Suppressor macrophage treated with lipopolysaccharide for 1 hour (primary cell): ENCODE data around the gene PCBP2.
"Not testable (repeated sequence)": the region's sequence is repeated elsewhere in the genome, so short reads cannot be mapped to it uniquely, and the experiment has no call there.

ENCODE experiments used
- DNase-seq, 3 donors: peaks; one replicate each; pipeline ENCODE4 v3.0.0-alpha.2; 2020 to 2022

Gene PCBP2

DNA sequence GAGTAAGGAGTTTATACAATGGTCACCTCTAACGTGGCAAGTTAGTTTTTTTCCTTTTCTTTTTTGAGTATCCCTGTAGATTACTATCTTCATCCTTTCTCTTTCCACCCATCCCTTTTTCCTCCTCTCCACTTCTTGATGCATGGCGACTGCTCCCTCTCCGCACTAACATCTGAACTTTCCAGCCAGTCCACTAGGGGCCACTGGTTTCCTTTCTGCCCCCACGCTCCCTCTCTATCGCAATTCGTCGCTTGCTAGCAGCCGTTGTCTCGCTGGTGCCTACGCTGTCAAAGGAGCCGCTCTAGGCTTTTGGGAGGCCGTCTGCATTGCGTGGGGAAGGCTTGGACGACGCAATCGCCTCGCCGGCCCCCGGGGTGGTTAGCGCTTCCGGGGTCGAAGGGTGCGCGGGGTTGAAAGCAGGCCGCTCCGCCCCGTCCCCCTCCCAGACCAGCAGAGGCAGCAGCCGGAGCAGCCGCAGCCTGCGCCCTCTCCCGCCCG, at the start of gene PCBP2:
Gene PCBP2 (plus strand): TSS at position 442 of the 498 bp plus-strand sequence. CDS start 2,699 bp downstream, outside the sequence.
- DNase-seq = peak; percentile 99 to 100 (median 99)

GRCh38 chr12:53402351-53402750, 49.6 kb upstream of the PCBP2 start:
- DNase-seq = not testable (repeated sequence)

- DNase-seq = no peak
Measured at GRCh38 chr12:53402871-53403270, 49.0 kb upstream of the PCBP2 start.

DNA sequence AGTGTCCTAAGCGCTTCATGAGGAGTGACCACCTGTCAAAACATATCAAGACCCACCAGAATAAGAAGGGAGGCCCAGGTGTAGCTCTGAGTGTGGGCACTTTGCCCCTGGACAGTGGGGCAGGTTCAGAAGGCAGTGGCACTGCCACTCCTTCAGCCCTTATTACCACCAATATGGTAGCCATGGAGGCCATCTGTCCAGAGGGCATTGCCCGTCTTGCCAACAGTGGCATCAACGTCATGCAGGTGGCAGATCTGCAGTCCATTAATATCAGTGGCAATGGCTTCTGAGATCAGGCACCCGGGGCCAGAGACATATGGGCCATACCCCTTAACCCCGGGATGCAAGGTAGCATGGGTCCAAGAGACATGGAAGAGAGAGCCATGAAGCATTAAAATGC, 41.0 kb upstream of the PCBP2 start:
- no peak for DNase-seq

DNA sequence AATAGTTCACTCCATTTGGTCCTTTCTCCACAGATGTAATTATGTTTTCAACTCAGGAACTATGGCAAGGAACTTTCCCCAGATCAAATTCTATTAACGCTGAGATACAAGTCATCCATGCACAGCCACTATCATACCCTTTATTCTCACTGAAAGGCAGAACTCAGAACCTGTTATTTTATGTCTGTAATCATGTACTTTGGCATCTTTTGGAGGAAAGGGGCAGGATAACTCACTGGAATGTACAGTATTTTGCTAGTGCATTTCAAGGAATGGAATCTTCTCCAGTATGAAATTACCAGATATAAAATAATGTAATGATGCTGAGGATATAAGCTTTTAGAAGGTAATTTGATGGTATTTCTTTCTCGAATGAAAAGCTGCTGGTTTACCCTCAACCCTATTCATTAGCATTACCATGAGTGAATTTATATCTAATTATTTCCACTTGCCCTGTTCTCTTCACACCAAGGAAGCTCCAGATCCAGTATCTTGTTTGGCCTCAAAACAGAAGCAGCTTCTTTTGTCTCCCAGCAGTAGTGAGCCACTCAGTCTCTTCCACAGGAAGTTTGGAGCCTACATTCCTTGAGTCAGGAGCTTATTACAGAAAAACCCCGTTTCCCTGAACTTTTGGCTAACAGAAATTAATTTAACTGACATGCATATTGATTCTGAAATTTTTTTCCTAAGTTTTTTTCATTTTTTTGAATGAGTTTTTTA, 38.3 kb upstream of the PCBP2 start:
- DNase-seq = no peak

DNA sequence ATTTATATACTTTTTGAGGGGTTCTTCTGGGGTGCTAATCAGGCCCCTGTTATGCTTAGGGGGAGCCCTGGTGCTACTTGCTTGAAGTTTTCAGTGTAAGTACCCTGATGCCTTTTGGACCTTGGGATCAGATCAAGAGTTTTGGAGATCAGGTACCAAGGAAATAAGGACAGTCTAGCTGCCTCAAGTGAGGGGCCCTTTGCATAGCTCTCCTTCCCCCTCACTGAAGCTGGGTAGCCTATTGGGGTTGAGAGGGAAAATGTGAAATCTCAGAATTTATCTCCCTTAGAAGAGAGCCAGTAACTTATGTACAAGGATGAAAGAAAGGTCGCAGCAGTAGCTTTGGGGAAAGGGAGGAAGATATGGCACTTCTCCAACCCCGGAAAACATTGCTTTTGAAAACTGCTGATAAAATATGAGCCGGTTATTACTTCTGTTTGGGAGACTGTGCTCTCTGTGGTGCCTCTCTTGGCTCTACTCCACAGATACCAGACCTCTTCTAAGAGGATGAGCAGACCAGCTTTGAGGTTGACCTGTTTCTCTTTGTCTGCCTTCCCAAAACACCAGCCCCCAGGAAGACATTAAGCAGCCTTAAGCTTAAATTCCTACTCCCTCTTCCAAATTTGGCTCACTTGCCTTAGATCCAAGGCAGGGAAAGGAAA, 37.0 kb upstream of the PCBP2 start:
- no peak for DNase-seq

- peak in 1 of 3 donors; percentile 28 for DNase-seq
Measured at GRCh38 chr12:53415752-53416389, 36.0 kb upstream of the PCBP2 start.

DNA sequence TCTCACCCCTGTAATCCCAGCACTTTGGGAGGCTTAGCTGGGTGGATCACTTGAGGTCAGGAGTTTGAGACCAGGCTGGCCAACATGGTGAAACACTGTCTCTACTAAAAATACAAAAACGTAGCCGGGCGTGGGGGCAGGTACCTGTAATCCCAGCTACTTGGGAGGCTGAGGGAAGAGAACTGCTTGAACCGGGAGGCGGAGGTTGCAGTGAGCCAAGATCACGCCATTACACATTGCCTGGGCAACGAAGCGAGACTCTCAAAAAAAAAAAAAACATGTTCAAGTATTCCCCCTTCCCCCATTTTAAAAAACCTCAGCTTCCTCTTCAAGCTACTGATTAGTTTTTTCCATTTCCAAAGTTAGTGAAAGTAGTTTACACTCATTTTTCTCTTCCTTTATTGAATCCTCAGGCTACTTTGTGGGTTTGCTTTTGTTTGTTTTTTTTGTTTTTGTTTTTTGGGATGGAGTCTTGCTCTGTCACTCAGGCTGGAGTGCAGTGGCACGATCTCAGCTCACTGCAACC, 34.5 kb upstream of the PCBP2 start:
- peak; percentile 65 to 84 (median 74) for DNase-seq

DNA sequence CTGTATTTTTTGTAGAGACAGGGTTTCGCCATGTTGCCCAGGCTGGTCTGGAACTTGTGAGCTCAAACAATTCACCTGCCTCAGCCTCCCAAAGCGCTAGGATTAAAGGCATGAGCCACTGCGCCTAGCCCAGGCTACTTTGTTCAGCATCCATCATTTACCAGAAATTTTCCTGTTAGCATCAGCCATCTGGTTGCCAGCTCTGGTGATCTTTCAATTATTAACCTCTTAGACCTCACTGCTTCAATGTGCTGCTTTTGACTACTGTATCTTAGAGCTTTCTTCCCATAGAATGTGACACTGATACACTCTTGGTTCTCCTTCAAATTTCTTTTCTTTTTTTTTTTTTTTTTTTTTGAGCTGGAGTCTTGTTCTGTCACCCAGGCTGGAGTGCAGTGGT, 33.7 kb upstream of the PCBP2 start:
- no peak for DNase-seq

GRCh38 chr12:53419756-53420155, 32.1 kb upstream of the PCBP2 start:
- no peak for DNase-seq

DNA sequence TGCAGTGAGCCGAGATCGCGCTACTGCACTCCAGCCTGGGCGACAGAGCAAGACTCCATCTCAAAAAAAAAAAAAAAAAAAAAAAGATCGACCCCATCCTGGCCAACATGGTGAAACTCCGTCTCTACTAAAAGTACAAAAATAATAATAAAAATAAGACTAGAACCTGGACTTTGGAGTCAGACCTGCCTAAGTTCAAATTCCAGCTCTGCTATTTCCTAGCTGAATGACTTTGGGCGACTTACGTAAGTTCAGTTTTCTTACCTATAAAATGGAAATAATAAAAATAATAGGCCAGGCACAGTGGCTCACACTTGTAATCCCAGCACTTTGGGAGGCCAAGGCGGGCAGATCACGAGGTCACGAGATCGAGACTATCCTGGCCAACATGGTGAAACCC, 29.7 kb upstream of the PCBP2 start:
- not testable (repeated sequence) for DNase-seq

- no peak for DNase-seq
Measured at GRCh38 chr12:53423597-53423996, 28.3 kb upstream of the PCBP2 start, which contains the start of gene AMHR2. Gene AMHR2 (plus strand): TSS chr12:53423855. CDS start chr12:53423935, 80 bp downstream.

- no peak for DNase-seq
Measured at GRCh38 chr12:53424626-53425514, 27.0 kb upstream of the PCBP2 start.

- DNase-seq = no peak
Measured at GRCh38 chr12:53425515-53426150, 26.3 kb upstream of the PCBP2 start.

GRCh38 chr12:53427905-53428594, 23.9 kb upstream of the PCBP2 start:
- DNase-seq = peak in 1 of 3 donors; percentile 24

GRCh38 chr12:53428741-53429140, 23.2 kb upstream of the PCBP2 start:
- no peak for DNase-seq

GRCh38 chr12:53430116-53430515, 21.8 kb upstream of the PCBP2 start:
- DNase-seq = no peak

- no peak for DNase-seq
Measured at GRCh38 chr12:53431187-53431586, 20.7 kb upstream of the PCBP2 start.

GRCh38 chr12:53435326-53435725, 16.6 kb upstream of the PCBP2 start:
- DNase-seq = not testable (repeated sequence)

GRCh38 chr12:53439582-53439981, 12.3 kb upstream of the PCBP2 start:
- not testable (repeated sequence) for DNase-seq
